Measurements from ENCODE around the gene TMOD2. TPM values are rescaled to one million over a fixed set of nuclear protein-coding genes. Genes with fewer than 3 reads are reported as not detected.
A peak's percentile ranks its signal among the peaks of the same experiment; 100 is the strongest.

Gene TMOD2
- total RNA-seq (2022) (2.8 and 5.3 TPM in 2 replicates), Bru-seq, nascent RNA (percentile 36 among the genes with signal in this experiment), BruChase-seq, experiment 1, labeled RNA remaining after a 6-hour chase (percentile 51 among the genes with signal in this experiment), BruChase-seq, experiment 2, labeled RNA remaining after a 2-hour chase (percentile 43 among the genes with signal in this experiment)
- long read RNA-seq, full-length matches to known transcripts: 3 of 5 reads
- long read RNA-seq, partial matches to known transcripts: 0 of 5 reads
- long read RNA-seq, other reads (novel, unspliced or antisense): 2 of 5 reads

- TF ChIP-seq CTCF (IDR thresholded peaks at IDR 0.05; ENCODE audit: unreplicated experiment): no peak
- ChIA-PET POLR2A (interaction anchor here (1.3 to 7.5 kb wide), 3 partner anchors 13 to 130 kb away, joined by 3 to 69 read pairs (median 12); partner anchors contain the start of gene LYSMD2), CTCF (interaction anchor here (0.6 to 1.2 kb wide), 3 partner anchors 26 to 46 kb away, joined by 3 to 4 read pairs (median 3); no protein-coding TSS in a partner anchor)
- Mint-ChIP-seq H3K4me3 (ENCODE audit: unreplicated experiment) (peak within 1 kb of the TSS; percentile 72), H3K4me1 (ENCODE audit: insufficient read depth, unreplicated experiment) (peaks cover 10% of the 10 kb centered on the region), H3K9me3 (ENCODE audit: unreplicated experiment) (no peaks in the 10 kb centered on the region), H3K36me3 (ENCODE audit: insufficient read depth, unreplicated experiment) (no peaks in the 10 kb centered on the region), H3K27ac (ENCODE audit: low read depth, unreplicated experiment) (no peak within 1 kb of the TSS), H3K27me3 (ENCODE audit: insufficient read depth, unreplicated experiment) (peaks cover 25% of the 10 kb centered on the region)
- intact Hi-C loops (cut with micrococcal nuclease): no loop called here
- BruUV-seq (replicated peaks): no TSS peak
- DNase-seq (ENCODE audit: unreplicated experiment): no peak
Observed at GRCh38 chr15:51750792-51751696, at the start of gene TMOD2. Gene TMOD2 (plus strand): TSS chr15:51751597. CDS start chr15:51766442, 14,845 bp downstream.

DNA sequence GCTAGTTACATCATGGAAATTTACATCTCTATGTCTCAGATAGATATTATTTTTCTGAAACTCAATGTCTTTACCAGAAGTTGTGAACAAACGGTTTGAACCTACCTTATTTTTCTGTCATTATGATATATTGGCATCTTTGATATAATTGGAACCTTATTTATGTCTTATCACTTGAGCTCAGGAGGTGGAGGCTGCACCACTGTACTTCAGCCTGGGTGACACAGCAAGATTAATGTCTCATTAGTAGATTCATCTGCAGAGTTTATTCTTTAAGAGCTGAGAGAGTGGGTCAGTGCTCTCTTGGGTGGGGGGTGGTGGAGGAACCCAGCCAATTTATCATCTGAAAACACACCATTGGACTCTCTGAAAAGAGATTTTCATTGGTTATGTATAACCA is 48.7 kb upstream of the TMOD2 start:
- Mint-ChIP-seq H3K27me3 (ENCODE audit: insufficient read depth, unreplicated experiment) (peaks cover 36% of the 10 kb centered on the region), H3K36me3 (ENCODE audit: insufficient read depth, unreplicated experiment) (peaks cover 5% of the 10 kb centered on the region), H3K4me1 (ENCODE audit: insufficient read depth, unreplicated experiment) (no peaks in the 10 kb centered on the region), H3K4me3 (ENCODE audit: unreplicated experiment) (no peak overlapping the region), H3K9me3 (ENCODE audit: unreplicated experiment) (no peaks in the 10 kb centered on the region), H3K27ac (ENCODE audit: low read depth, unreplicated experiment) (no peak overlapping the region)
- BruUV-seq (replicated peaks): no TSS peak
- no peak for DNase-seq (ENCODE audit: unreplicated experiment)
- TF ChIP-seq CTCF (IDR thresholded peaks at IDR 0.05; ENCODE audit: unreplicated experiment): no peak
- CTCF ChIA-PET: no interaction called here
- POLR2A ChIA-PET: interaction anchor here (0.5 kb wide), 1 partner anchor 219 kb away, joined by 3 read pairs; no protein-coding TSS in a partner anchor
- intact Hi-C loops (cut with micrococcal nuclease): no loop called here

- no peak for TF ChIP-seq CTCF (IDR thresholded peaks at IDR 0.05; ENCODE audit: unreplicated experiment)
- H3K27me3 Mint-ChIP-seq (ENCODE audit: insufficient read depth, unreplicated experiment): peaks cover 3% of the 10 kb centered on the region
- H3K4me3 Mint-ChIP-seq (ENCODE audit: unreplicated experiment): no peak overlapping the region
- CTCF ChIA-PET: interaction anchor here (0.5 to 1.0 kb wide), 2 partner anchors 17 to 56 kb away, joined by 3 read pairs; no protein-coding TSS in a partner anchor
- DNase-seq (ENCODE audit: unreplicated experiment): no peak
- no peaks in the 10 kb centered on the region for H3K4me1 Mint-ChIP-seq (ENCODE audit: insufficient read depth, unreplicated experiment)
- peaks cover 5% of the 10 kb centered on the region for H3K36me3 Mint-ChIP-seq (ENCODE audit: insufficient read depth, unreplicated experiment)
- no peak overlapping the region for H3K27ac Mint-ChIP-seq (ENCODE audit: low read depth, unreplicated experiment)
- intact Hi-C loops (cut with micrococcal nuclease): no loop called here
- no peaks in the 10 kb centered on the region for H3K9me3 Mint-ChIP-seq (ENCODE audit: unreplicated experiment)
- POLR2A ChIA-PET: no interaction called here
- no TSS peak for BruUV-seq (replicated peaks)
Observed at GRCh38 chr15:51706291-51706690, 45.1 kb upstream of the TMOD2 start.

All from MCF 10A (cell line).